ENCODE data around the gene STMN1. TPM values are rescaled to one million over a fixed set of nuclear protein-coding genes. Genes with fewer than 3 reads are reported as not detected.
"Not testable (repeated sequence)": the region's sequence is repeated elsewhere in the genome, so short reads cannot be mapped to it uniquely, and the experiment has no call there.

STMN1 gene
- 100 to 1,000 TPM; 575 to 595 TPM for total RNA-seq

DNA sequence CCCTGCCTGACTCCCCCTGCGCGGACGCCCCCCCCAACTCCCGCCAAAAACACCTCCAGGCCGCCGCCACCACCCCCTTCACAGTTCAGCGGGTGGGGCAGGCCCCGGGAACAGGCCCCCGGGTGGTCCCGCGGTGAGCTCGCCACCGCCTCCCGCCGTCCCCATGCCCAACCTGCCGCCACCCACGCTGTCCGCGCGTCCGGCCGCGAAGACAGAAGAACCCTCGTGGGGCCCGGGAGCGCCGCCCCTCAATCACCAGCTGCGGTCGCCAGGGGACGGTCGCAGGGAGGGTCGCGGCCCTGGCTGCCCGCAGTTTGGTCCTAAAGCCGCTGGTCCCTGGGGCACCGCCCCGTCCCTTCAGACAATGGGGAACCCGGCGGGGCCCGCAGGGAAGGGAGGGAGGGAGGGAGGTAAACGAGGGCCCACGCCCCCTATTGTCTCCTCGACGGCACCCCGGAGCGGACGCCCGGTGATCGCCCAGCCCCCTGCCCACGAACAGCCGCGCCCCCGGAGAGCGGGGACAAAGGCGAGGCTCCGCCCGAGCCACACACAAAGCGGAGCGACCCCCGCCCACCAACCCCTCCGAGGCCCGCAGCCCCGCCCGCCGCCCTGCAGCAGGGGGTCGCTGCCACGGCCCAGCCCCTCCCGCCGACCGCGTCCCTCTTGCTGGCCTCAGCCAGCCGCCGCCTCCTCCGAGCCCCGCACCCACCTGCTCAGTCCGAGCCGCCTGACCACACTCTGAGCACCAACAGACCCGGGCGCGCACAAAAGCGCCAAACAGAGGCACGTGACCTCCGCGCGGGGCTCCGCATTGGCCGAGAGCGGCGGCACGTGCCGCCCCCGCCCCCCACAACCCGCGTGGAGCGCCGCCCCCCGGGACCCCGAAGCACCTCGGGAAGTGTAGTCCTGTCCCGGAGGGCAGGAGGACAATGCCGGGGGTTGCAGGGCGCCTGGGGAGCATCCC lies at the start of gene STMN1:
STMN1 (minus strand) TSS at position 740 of the 964 bp plus-strand sequence. CDS start 1,743 bp downstream, outside the sequence.
- POLR2A ChIA-PET: interaction anchor here (1.2 to 4.0 kb wide), 9 partner anchors 10 to 91 kb away, joined by 5 to 52 read pairs (median 14); partner anchors contain the start of gene PAFAH2
- Mint-ChIP-seq H3K4me3 (peak within 1 kb of the TSS; percentile 95), H3K9me3 (no peaks in the 10 kb centered on the region), H3K36me3 (peaks cover 26% of the 10 kb centered on the region), H3K4me1 (peaks cover 36% of the 10 kb centered on the region), H3K27me3 (peaks cover 20% of the 10 kb centered on the region), H3K27ac (peak within 1 kb of the TSS; percentile 95)
- DNase-seq (peak; percentile 89), ATAC-seq (ENCODE audit: low read depth) (peak; percentile 69)

DNA sequence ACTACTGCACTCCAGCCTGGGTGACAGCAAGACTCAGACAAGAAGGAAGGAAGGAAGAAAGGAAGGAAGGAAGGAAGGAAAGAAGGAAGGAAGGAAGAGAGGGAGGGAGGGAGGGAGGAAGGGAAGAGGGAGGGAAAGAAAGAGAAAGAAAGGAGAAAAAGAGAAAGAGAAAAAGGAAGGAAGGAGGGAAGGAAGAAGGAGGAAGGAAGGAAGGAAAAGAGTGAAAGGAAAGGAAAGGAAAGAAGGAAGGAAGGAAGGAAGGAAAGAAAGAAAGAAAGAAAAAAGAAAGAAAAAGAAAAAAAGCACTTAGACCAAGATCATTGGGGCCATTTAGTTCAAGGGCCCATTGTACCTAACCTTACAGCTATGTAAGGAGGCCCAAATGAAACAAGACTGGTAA lies 49.3 kb upstream of the STMN1 start:
- peaks cover 31% of the 10 kb centered on the region for H3K36me3 Mint-ChIP-seq
- ATAC-seq (ENCODE audit: low read depth) (no peak), DNase-seq (no peak)
- POLR2A ChIA-PET: no interaction called here
- H3K27ac Mint-ChIP-seq: no peak overlapping the region
- peaks cover 9% of the 10 kb centered on the region for H3K4me1 Mint-ChIP-seq
- no peaks in the 10 kb centered on the region for H3K9me3 Mint-ChIP-seq
- no peaks in the 10 kb centered on the region for H3K27me3 Mint-ChIP-seq
- H3K4me3 Mint-ChIP-seq: no peak overlapping the region

DNA sequence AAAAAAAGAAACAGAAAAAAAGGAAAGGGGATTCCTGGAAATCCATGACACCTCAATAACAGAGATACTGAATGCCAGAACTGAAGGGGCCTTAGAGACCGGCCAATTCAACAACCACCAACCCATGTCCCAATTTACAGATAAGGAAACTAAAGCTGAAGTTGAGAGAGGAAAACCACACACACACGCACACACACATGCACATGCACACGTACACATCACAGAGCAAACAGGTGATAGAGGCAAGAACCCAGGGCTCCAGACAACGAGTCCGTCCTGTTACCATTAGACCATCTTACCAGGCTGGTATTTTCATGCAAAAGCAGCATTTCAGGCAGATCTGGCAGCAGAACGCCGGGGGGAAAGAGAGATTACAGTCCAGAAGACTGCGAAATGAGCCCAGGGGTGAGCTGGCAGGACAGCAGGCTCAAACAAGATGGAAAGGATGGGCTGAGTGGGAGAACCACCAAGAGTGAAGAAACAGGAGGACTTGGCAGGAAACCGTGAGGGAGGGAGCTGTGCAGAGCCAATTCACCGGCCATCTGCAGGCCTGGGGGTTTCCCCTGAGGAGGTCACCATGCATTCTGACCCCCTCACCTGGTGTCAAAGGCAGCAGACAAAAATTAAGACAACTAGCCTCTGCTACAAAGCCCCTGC lies 48.2 kb upstream of the STMN1 start:
- no peaks in the 10 kb centered on the region for H3K27me3 Mint-ChIP-seq
- POLR2A ChIA-PET: interaction anchor here (0.7 kb wide), 1 partner anchor 43 kb away, joined by 4 read pairs; the partner anchor contains the start of gene PAFAH2
- ATAC-seq (ENCODE audit: low read depth) (no peak), DNase-seq (no peak)
- no peaks in the 10 kb centered on the region for H3K9me3 Mint-ChIP-seq
- peaks cover 20% of the 10 kb centered on the region for H3K36me3 Mint-ChIP-seq
- peak overlapping the region; percentile 67 for H3K27ac Mint-ChIP-seq
- H3K4me3 Mint-ChIP-seq: peak overlapping the region; percentile 7
- peaks cover 9% of the 10 kb centered on the region for H3K4me1 Mint-ChIP-seq

DNA sequence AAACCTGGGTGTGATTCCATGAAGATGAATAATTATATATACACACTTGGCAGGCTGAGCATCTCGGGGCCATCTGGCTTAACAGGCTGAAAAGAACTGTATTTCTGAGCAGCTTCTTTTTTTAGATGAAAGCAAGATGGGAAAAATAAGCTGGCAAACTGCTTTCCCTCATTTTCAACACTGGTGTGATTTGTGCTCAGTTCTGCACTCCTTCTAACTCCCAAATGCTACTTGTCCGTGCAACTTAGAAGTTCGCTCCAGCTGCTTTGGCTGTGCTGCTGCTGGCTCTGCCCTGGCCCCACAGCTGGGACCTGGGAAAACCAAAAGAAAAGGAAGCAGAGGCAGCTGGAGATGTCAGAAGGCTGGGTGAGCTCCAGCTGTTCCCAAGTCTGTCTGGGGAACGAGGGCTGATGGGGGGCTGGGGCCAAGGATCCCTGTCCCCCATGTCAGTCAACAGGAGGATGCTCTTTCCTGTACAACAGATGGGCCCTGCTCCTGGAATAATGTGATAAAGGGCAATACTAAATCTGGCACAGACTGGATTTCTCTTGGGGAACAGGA lies 46.7 kb upstream of the STMN1 start:
- Mint-ChIP-seq H3K36me3 (peaks cover 8% of the 10 kb centered on the region), H3K4me3 (no peak overlapping the region), H3K9me3 (no peaks in the 10 kb centered on the region), H3K27me3 (no peaks in the 10 kb centered on the region), H3K4me1 (peaks cover 9% of the 10 kb centered on the region), H3K27ac (no peak overlapping the region)
- POLR2A ChIA-PET: no interaction called here
- DNase-seq (no peak), ATAC-seq (ENCODE audit: low read depth) (no peak)

DNA sequence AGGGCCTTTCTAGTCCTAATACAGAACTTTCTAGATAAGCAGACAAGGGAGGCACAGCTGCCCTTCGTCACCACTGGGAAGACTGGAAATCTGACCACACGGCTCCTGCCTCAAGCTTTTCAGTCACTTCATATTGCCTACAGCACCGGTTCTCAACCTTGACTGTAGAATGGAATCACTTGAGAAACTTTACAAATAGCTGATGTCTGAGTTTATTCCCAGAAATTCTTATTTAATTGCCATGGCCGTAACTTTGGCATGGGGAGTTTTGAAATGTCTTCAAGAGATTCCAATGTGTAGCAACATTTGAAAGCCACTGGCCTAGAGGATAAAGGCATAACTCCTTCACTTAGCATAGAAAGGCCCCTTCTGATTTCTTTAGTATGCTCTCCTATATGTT lies 42.4 kb upstream of the STMN1 start:
- Mint-ChIP-seq H3K27ac (no peak overlapping the region), H3K4me3 (no peak overlapping the region), H3K4me1 (peaks cover 1% of the 10 kb centered on the region), H3K27me3 (no peaks in the 10 kb centered on the region), H3K36me3 (no peaks in the 10 kb centered on the region), H3K9me3 (peaks cover 3% of the 10 kb centered on the region)
- POLR2A ChIA-PET: no interaction called here
- no peak for ATAC-seq (ENCODE audit: low read depth)
- no peak for DNase-seq

DNA sequence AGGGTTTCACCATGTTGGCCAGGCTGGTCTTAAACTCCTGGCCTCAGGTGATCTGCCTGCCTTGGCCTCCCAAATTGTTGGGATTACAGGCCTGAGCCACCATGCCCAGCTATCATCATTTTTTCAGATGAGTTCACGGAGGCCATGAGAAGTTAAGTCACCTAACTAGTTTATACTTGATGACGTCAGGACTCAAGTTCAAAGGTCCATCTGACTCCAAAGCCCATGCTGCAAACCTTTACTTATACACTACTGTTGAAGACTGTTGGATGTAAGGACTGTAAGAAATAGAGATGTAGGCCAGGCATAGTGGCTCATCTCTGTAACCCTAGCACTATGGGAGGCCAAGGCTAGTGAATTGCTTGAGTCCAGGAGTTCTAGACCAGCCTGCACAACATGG lies 40.8 kb upstream of the STMN1 start:
- Mint-ChIP-seq H3K27me3 (no peaks in the 10 kb centered on the region), H3K27ac (no peak overlapping the region), H3K9me3 (peaks cover 9% of the 10 kb centered on the region), H3K4me1 (no peaks in the 10 kb centered on the region), H3K36me3 (no peaks in the 10 kb centered on the region), H3K4me3 (no peak overlapping the region)
- DNase-seq (no peak), ATAC-seq (ENCODE audit: low read depth) (no peak)
- POLR2A ChIA-PET: interaction anchor here (0.6 kb wide), 1 partner anchor 42 kb away, joined by 6 read pairs; no protein-coding TSS in a partner anchor

DNA sequence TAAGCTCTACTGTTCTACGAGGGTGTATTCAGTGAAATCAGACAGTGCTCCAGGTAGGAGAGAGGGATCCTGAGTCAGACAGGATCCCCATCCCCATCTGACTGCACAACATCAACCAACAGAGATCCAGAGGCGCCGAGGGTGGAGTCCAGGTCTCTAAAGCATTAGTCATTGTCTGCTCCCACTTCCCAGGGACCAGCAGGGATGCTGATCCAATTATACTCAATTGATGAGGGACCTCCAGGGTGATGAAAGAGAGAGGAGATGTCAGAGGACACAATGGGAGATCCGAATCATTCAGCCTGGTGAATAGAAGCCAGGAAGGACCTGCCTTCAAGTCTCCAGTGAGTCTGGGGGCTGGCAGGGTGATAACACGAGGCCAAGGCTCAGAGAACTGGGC lies 39.5 kb upstream of the STMN1 start:
- Mint-ChIP-seq H3K27ac (no peak overlapping the region), H3K9me3 (peaks cover 9% of the 10 kb centered on the region), H3K4me1 (no peaks in the 10 kb centered on the region), H3K36me3 (no peaks in the 10 kb centered on the region), H3K27me3 (no peaks in the 10 kb centered on the region), H3K4me3 (no peak overlapping the region)
- DNase-seq (no peak), ATAC-seq (ENCODE audit: low read depth) (no peak)
- POLR2A ChIA-PET: no interaction called here

DNA sequence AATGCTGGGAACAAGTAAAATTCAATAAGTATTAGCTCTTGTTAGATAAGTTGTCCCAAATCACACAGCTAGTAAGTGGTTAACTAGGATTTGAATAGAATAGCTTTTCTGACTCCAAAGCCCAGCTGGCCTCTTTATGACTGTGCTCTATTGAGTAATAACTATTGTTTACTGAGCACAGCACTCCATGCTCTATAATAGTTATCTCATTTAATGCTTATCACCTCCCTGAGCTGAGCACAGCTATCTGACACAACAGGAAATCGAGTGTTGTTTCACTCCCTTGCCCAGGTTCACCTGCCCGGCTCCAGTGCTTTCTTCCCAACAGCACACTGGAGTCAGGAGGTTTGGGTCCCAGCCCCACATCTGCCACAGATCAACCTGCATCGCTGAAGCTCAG lies 38.8 kb upstream of the STMN1 start:
- POLR2A ChIA-PET: no interaction called here
- ATAC-seq (ENCODE audit: low read depth): no peak
- Mint-ChIP-seq H3K4me1 (no peaks in the 10 kb centered on the region), H3K4me3 (no peak overlapping the region), H3K27me3 (no peaks in the 10 kb centered on the region), H3K9me3 (peaks cover 9% of the 10 kb centered on the region), H3K27ac (no peak overlapping the region), H3K36me3 (no peaks in the 10 kb centered on the region)
- no peak for DNase-seq

DNA sequence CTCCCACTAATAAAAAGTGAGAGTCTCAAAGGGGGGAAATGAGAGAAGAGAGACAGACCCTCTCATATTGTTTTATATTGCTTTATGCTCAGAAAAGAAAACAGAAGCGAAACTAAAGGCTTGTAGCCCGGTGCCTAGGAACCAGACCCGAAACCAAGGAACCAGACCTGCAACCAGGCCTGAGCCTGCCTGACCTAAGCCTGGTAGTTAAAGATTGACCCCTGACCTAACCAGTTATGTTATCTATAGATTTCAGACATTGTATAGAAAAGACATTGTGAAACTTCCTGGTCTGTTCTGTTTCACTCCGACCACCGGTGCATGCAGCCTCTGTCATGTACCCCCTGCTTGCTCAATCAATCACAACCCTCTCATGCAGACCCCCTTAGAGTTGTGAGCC lies 37.3 kb upstream of the STMN1 start:
- POLR2A ChIA-PET: interaction anchor here (0.8 kb wide), 1 partner anchor 54 kb away, joined by 4 read pairs; the partner anchor contains the start of gene PAFAH2

DNA sequence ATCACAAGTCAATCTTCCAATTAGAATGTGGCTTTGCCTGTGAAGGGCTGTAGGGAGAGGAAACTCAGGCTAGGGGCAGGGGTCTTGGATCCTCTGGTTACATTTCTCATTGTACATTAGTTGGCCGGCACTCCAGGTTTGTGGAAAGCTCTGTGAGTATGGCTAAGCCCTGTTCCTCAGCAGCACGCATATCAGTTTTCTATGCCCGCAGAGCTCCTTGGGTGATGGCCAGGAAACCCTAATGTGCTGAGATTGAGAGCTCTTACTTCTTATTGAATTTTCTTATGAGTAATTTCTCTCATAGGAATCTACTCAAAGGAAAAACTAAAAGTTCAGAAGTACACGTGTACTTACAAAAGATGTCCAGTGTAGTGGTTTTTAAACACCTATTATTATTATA lies 30.7 kb upstream of the STMN1 start:
- peaks cover 2% of the 10 kb centered on the region for H3K4me1 Mint-ChIP-seq
- peaks cover 6% of the 10 kb centered on the region for H3K27me3 Mint-ChIP-seq
- no peak overlapping the region for H3K4me3 Mint-ChIP-seq
- no peaks in the 10 kb centered on the region for H3K9me3 Mint-ChIP-seq
- no peak for ATAC-seq (ENCODE audit: low read depth)
- H3K36me3 Mint-ChIP-seq: no peaks in the 10 kb centered on the region
- no peak for DNase-seq
- H3K27ac Mint-ChIP-seq: peak overlapping the region; percentile 16
- POLR2A ChIA-PET: no interaction called here

More for the DNA sequence above, 37.3 kb upstream of the STMN1 start:
- DNase-seq; H3K9me3 Mint-ChIP-seq; H3K4me3 Mint-ChIP-seq; H3K27me3 Mint-ChIP-seq; H3K36me3 Mint-ChIP-seq; H3K4me1 Mint-ChIP-seq; ATAC-seq (ENCODE audit: low read depth); H3K27ac Mint-ChIP-seq: not testable (repeated sequence)

DNA sequence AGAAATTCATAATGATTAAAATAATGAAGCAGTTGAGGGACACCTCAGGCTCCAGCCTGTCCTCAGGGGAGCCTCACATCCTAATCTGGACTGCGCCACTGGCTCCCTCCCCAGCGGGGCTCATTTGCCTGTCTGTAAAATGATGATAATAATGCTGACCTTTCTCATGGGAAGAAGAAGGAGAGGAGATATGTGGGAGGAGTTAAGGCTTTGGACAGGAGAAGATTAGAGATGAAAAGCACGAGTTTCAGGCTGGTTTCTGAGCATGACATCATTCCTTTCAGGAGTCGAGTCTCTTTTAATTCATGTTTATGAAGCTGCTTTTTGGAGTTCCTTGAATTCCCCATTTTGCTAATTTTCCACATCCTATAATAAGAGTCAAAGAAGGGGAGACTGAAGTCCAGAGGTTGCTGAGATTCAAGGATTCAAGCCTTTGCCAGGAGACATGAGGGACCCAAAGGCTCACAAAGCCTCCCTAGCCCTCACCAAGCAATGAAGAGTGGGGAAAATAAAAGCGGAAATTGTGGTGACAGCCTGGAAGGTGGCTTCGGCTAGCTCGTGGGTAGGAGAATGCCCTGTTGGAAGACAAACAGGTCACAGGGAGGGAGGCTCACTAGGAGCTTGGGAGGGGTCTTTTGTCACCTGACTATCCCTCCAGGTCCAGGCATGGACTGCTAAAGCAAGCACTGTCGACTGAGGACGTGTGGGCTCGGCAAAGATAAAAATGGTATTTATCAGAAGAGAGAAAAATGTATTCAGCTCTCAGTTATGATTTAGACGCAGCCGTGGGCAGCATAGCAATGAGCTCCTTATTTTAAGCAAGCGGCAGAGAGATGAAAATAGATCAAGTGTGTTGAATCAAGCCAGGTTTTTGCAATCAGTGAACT lies 27.5 kb upstream of the STMN1 start:
- Mint-ChIP-seq H3K27me3 (peaks cover 14% of the 10 kb centered on the region), H3K36me3 (no peaks in the 10 kb centered on the region), H3K4me1 (peaks cover 2% of the 10 kb centered on the region), H3K27ac (no peak overlapping the region), H3K9me3 (no peaks in the 10 kb centered on the region), H3K4me3 (no peak overlapping the region)
- ATAC-seq (ENCODE audit: low read depth) (no peak), DNase-seq (no peak)
- POLR2A ChIA-PET: no interaction called here

DNA sequence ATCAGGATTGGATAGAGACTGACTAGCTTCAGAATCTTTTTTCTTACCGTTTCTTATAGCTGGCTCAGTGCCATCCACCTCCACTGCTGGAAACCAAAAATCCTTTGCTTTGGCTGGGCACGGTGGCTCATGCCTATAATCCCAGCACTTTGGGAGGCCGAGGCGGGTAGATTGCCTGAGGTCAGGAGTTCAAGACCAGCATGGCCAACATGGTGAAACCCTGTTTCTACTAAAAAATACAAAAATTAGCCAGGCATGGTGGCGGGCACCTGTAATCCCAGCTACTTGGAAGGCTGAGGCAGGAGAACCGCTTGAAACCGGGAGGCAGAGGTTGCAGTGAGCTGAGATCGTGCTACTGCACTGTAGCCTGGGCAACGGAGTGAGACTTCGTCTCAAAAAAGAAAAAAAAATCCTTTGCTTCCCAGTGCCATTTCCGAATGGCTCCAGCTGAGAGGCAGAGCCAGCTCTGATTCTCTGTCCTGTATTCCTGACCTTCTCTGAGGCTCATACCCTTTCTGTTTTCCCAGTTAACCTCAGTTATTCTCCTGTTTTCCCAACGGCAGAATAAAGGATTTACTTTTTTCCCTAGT lies 26.7 kb upstream of the STMN1 start:
- H3K36me3 Mint-ChIP-seq; POLR2A ChIA-PET; H3K27ac Mint-ChIP-seq; DNase-seq; ATAC-seq (ENCODE audit: low read depth); H3K9me3 Mint-ChIP-seq; H3K4me1 Mint-ChIP-seq; H3K4me3 Mint-ChIP-seq: not testable (repeated sequence)
- H3K27me3 Mint-ChIP-seq: peaks cover 14% of the 10 kb centered on the region
